Activated CD8-positive, alpha-beta memory T cell treated with anti-CD3 and anti-CD28 coated beads, Interleukin-2, amount 50 U/mL, for 1 hour (primary cell): ENCODE measurements around the gene PRG3.
"Not testable (repeated sequence)": the region's sequence is repeated elsewhere in the genome, so short reads cannot be mapped to it uniquely, and the experiment has no call there.

Experiments used
- DNase-seq: peaks from one replicate; pipeline ENCODE4 v3.0.0-alpha.2; 2020; ENCODE audit errors: extremely low read depth

The PRG3 gene

GRCh38 chr11:57408771-57409170, 27.8 kb upstream of the PRG3 start:
- DNase-seq, result no peak

GRCh38 chr11:57407941-57408475, 27.1 kb upstream of the PRG3 start:
- no peak for DNase-seq

GRCh38 chr11:57407010-57407920, 26.3 kb upstream of the PRG3 start:
- DNase-seq, result no peak

- no peak for DNase-seq
These were observed 25.5 kb upstream of the PRG3 start for GRCh38 chr11:57406337-57406904.

GRCh38 chr11:57405271-57405860, 24.4 kb upstream of the PRG3 start:
- DNase-seq, result no peak

GRCh38 chr11:57403802-57404147, 22.8 kb upstream of the PRG3 start:
- no peak for DNase-seq

GRCh38 chr11:57403003-57403801, 22.3 kb upstream of the PRG3 start:
- not testable (repeated sequence) for DNase-seq

GRCh38 chr11:57402188-57403002, 21.4 kb upstream of the PRG3 start:
- DNase-seq, result no peak

- DNase-seq, result no peak
These were observed 19.1 kb upstream of the PRG3 start for GRCh38 chr11:57399972-57400578.

GRCh38 chr11:57399221-57399620, 18.3 kb upstream of the PRG3 start:
- no peak for DNase-seq

- DNase-seq, result no peak
These were observed 16.5 kb upstream of the PRG3 start for GRCh38 chr11:57397394-57397990.

- DNase-seq, result no peak
These were observed 15.8 kb upstream of the PRG3 start for GRCh38 chr11:57396744-57397143.

- DNase-seq, result no peak
These were observed 15.1 kb upstream of the PRG3 start for GRCh38 chr11:57395905-57396623.

- no peak for DNase-seq
These were observed 13.4 kb upstream of the PRG3 start for GRCh38 chr11:57394203-57394965.

GRCh38 chr11:57392763-57393105, 11.8 kb upstream of the PRG3 start:
- no peak for DNase-seq

- no peak for DNase-seq
These were observed 11.3 kb upstream of the PRG3 start for GRCh38 chr11:57392066-57392762.

GRCh38 chr11:57391539-57391938, 10.6 kb upstream of the PRG3 start:
- no peak for DNase-seq

GRCh38 chr11:57391111-57391510, 10.2 kb upstream of the PRG3 start:
- no peak for DNase-seq
